Peyer's patch (tissue), 4 donors: ENCODE measurements around the gene EPSTI1.

Experiments
- POLR2A ChIP-seq, 2 donors: fragments of 450-650 bp; IDR thresholded peaks; one replicate each; pipeline ENCODE4 v1.5.1; 2017; ENCODE audit warnings: antibody characterized with exemption in 2 of 2, mild to moderate bottlenecking in 2 of 2, moderate library complexity in 2 of 2
- TF ChIP-seq, protein P1 (sequence below), 6 experiments: fragments of 450-650 bp in 4 of 6; fragments of 200-600 bp in 2 of 6; sonication (generic) in 1 of 6; IDR thresholded peaks; one replicate each; pipeline ENCODE4 v1.5.1; 2017 to 2019; ENCODE audit warnings: antibody characterized with exemption in 6 of 6, mild to moderate bottlenecking in 3 of 6, moderate library complexity in 1 of 6

DNA sequence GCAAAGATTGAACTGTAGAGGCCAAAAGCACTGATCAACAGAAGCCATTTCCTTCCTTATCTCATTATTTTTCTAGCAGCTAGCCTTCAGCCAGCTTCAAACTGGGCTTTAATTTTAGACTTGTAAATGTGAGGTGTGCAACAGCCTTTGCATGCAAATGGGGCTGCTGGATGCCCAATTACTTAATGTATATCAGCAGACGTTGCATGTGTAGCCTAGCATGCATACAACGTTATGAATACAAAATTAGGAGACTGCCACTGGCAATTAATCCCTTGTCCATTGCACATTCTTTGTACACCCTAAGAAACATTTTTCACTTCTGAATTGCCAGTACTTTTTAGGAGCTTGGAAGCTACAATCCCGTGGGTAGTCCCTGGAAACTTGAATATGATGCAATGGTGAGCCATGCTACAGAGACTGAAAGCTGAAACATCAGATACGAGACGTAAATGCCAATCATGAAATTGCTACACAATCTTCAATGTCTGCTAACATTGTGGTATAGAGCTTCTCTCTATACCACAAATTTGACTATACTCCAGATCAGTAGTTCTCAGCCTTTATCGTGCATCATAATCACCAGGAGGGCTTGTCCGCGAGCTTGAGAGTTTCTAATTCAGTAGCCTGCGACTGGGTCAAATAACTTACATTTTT is 20.2 kb downstream of the EPSTI1 start:
- TF ChIP-seq, protein P1, sequence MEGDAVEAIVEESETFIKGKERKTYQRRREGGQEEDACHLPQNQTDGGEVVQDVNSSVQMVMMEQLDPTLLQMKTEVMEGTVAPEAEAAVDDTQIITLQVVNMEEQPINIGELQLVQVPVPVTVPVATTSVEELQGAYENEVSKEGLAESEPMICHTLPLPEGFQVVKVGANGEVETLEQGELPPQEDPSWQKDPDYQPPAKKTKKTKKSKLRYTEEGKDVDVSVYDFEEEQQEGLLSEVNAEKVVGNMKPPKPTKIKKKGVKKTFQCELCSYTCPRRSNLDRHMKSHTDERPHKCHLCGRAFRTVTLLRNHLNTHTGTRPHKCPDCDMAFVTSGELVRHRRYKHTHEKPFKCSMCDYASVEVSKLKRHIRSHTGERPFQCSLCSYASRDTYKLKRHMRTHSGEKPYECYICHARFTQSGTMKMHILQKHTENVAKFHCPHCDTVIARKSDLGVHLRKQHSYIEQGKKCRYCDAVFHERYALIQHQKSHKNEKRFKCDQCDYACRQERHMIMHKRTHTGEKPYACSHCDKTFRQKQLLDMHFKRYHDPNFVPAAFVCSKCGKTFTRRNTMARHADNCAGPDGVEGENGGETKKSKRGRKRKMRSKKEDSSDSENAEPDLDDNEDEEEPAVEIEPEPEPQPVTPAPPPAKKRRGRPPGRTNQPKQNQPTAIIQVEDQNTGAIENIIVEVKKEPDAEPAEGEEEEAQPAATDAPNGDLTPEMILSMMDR (IDR thresholded peaks at IDR 0.05) = no peak
- no peak for TF ChIP-seq POLR2A (IDR thresholded peaks at IDR 0.05)
